Activated CD4-positive, CD25-positive, alpha-beta regulatory T cell (primary cell): ENCODE data around the gene ELMO2.
A peak's percentile ranks its signal among the peaks of the same experiment; 100 is the strongest.

ENCODE experiments used
- DNase-seq, 4 experiments: peaks; one replicate each; lab custom pipeline; 2025; lab: John Stamatoyannopoulos, UW

The ELMO2 gene, protein sequence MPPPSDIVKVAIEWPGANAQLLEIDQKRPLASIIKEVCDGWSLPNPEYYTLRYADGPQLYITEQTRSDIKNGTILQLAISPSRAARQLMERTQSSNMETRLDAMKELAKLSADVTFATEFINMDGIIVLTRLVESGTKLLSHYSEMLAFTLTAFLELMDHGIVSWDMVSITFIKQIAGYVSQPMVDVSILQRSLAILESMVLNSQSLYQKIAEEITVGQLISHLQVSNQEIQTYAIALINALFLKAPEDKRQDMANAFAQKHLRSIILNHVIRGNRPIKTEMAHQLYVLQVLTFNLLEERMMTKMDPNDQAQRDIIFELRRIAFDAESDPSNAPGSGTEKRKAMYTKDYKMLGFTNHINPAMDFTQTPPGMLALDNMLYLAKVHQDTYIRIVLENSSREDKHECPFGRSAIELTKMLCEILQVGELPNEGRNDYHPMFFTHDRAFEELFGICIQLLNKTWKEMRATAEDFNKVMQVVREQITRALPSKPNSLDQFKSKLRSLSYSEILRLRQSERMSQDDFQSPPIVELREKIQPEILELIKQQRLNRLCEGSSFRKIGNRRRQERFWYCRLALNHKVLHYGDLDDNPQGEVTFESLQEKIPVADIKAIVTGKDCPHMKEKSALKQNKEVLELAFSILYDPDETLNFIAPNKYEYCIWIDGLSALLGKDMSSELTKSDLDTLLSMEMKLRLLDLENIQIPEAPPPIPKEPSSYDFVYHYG

DNA sequence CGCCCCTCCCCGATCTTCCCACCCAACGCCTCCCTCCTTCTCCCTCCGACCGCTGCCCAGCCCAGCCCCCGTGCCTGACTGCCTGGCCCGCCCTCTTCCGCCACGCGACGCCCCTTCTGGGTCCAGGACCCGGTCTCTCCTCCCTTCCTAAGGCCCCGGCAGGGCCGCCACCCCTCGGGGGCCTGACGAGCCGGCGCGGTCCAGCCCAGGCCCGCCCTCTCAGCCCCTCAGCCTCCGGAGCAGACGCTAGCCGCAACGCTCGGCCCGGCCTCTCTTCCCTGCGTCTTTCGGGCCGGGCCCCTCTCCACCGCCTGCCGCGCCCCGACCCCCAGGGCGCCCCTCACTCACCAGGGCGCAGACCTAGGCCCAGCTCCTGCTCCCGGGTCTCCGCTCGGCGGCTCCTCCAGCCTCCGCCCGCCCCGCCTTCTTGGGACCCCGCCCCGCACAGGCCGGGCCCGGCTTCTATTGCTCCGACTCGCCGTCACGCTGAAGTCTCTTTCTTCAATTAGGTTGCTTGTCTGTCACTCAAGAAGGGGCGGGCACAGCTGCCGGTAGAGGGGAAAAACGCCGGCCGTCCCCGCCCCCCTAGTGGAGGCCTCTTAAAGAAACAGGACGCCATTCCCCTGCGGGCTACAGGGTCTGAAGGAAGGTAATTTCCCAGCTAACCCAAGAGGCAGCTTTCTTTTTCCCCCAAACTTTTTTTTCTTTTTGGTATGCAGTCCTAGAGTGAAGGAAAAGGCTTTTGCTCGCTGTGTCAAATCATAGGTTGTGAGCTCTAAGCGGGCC lies at the start of gene ELMO2:
Gene ELMO2, minus strand, starts transcription at position 416 of the 786 bp plus-strand sequence. CDS start 12,133 bp downstream, outside the sequence.
- DNase-seq = peak; percentile 88 to 93 (median 92)

DNA sequence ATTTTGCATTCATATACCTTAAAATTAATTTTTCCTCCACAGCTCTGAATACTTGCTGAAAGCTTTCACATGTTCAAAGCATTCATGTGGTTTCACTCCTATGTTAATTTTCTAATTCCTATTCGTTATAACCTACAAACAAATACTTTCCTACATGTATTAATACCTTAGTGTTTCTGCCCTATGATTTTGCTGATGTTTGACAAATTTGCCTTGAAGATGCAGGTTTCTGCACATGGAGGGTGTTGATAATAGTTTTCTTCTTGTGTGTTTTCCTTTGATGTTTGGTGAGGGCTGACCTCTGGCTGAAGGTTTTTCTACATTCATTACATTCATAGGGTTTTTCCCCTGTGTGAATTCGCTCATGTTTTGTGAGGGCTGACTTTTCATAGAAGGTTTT lies 49.3 kb upstream of the ELMO2 start:
- no peak for DNase-seq

DNA sequence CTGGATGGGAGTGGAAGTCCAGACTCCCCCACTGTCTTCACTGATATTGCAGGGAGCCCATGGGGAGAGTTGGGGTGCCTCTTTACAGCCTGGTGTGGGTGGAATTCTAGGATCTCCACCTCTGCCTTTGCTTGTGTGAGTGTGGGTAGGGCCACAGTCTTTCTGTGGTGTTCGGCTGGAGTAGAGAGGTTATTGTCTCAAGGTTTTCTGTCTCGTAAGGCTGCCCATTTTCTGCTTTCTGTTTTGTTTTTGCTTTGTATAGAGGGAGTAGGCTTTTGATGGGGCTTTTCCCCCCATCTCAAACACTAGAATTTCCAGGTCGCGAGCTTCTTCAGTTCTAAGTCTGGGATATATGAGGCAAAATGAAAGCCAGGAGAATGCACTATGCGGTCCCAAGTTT lies 40.4 kb upstream of the ELMO2 start:
- no peak for DNase-seq

DNA sequence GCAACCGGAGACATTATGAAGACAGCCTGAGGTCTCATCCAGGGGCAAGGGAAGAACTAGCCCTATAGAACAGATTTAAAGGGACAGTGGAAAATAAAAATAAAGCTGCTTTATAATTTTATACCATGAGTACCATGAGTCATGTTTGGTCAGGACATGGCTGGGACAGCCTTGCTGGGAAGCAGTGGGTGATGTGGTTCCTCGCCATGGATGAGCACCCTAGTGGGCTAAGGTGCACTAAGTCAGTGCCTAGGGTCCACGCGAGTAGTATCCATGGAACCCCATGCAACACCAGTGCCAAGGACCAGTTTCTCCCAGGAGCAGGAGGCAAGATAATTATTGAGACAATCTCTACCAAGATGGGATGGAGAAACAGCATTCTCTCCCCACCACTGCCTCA lies 33.4 kb upstream of the ELMO2 start:
- no peak for DNase-seq

DNA sequence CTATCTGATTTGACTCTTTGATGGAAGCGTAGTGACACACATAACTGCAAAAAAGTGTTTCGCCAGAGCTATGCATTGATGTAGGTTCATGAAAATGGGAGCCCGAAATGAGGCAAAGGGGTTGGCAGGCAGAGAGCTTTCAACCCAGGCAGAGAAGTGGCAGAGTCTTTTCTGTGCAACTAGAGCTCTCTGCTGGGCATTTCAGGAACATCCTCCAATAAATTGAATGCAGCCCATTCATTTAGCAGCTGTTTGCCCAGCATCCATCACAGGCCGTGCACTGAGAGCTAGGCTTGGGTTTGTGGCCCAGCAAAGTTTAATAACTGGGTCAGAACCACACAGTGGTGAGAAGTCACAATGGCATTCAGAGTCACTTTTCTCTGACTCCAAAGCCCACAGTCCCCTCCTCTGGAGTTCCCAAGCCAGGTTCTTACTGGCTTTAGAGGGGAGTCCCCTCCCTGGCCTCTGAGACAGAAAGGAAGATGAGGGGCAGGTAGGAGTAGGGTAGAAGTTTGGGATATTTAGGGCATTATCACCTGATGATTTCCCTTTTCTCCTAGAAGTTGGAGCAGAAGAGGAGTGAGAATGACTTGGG lies 31.8 kb upstream of the ELMO2 start:
- DNase-seq = no peak

DNA sequence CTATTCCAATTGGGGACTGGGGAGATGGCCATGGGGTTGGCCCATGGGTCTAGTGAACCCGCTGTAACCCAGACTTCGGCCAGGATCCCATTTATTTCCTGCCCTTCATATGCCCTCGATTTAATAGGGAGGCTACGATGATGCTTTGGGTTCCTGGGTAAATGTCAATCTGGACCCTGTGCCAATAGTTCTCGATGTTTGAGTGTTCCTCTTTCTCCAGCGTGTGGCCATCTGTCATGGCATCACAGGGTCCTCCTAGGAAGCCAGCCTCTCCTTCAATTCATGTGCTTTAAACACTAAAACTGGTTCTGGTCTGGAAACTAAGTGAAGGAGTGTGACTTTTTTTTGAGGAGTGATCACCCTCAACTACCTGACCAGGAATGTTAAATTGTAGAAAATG lies 28.7 kb upstream of the ELMO2 start:
- DNase-seq = no peak

DNA sequence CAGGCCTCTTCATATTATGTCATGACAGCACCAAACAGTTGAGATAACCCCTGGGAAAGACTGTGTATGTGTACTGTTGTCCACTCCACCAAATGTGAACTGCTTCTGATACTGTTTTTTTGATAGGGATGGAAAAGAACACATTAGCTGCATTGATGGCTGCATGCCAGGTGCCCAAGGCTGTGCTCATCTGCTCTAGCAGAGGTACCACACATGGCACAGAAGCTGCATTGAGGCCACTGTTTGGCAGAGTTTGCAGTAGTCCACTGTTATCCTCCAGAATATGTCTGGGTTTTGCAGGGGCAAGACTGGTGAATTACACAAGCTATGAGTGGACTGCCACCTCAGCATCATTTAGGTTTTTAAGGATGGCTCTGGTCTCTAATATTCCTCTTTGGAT lies 28.2 kb upstream of the ELMO2 start:
- DNase-seq = no peak

DNA sequence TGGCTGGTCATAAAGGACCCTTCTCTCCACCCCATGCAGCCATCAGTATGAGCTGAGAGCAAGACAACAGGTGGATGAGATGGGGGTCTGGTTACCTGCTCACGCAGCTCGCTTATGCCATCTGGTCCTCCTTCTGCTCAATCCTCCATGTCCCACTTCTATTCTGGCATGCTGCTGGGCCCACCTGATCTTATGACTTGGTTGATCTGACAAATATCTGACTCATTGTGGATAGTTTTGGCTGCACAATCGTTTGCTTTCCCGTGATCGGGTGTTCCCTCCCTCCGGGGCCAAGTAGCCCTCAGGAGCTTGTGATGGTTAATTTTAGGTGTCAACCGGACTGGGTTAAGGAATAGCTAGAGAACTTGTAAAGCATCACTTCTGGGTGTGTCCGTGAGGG lies 26.6 kb upstream of the ELMO2 start:
- no peak for DNase-seq

DNA sequence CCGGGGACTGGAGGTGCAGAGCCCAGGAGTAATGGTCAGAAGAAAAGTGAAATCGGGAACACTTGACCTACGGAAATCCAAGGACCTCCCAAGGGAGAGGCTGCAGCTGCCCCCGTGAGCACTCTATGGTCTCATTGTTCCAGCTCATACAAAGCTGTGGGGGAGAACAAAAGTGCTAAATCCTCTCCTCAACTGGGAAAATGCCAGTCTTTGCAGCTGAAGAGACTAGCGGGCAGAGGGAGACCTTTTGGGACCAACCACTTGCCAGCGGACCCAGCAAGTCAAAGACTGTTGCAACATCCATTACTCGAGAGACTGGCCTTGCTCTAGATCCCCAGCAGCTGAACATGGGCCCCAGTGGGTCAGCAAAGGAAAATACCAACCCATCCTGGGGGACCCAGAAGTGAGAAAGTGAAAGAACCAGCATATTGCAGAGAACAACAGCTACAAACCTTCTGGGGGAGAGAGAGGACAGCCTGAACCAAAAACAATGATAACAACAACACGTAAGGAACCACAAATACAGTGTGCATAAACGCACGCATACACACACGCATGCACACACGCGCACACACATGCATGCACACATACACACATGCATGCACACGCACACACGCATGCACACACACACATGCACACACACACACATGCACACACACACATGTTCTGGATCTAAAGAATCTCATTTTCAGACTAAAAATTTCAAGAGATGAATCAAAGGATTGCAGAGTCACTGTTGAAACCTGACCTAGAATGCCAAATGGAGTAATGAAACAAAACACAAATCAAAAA lies 24.7 kb upstream of the ELMO2 start:
- DNase-seq = no peak

DNA sequence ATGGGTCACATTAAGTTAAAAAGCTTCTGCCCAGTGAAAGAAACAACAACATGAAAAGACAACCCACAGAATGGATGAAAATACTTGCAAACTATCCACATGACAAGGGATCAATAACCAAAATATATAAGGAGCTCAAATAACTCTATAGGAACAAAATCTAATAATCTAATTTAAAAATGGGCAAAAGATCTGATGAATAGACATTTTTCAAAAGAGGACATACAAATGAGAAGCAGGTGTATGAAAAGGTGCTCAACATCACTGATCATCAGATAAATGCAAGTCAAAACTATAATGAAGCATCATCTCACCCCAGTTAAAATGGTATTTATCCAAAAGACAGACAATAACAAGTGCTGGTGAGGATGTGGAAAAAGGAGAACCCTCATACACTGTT lies 21.0 kb upstream of the ELMO2 start:
- no peak for DNase-seq

DNA sequence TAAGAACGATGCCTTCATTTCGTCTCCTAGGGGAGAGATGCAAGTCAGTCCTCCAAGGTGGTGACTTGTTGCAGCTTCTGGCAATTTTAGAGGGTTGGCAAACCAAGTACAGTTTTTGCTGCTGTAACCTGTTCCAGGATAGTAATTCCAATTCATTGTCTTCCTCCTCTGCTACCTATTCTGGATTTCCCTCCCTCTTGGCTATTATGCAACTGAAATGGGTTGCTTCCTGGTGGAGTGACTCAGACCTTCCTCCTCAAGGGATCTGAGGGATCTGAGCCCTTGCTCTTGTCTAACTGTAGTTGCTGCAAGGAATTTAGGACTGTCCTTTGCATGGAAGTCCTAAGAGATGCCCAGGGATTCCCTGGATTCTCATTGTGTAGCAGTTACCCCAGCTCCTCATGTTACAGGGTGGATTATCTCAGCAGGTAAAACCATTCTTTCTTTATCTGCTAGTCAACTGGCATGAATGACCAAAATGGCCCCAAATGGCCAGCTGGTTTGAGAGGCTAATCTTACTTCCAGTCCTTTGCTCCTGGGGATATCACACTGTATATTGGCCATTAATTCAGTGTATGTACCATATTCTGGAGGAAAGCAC lies 17.6 kb upstream of the ELMO2 start:
- no peak for DNase-seq

DNA sequence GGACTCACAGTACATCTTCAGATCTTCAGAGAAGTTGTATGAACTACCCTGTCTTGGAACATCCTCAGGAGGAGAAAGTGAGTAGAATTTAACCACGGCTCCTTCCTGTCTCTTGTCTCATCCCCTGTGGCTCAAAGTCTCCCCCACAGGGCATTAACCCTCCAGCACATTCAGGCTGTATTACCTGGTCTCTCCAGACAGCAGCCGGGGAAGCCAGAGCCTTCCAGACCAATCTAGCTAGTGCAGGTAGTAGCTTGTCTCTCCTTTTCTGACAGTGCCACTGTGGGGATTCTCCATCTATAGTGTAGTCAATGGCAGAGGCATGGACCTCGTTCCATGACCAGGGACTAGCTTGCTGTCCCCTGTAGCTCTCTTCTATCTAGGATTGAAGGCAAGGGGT lies 16.9 kb upstream of the ELMO2 start:
- no peak for DNase-seq

DNA sequence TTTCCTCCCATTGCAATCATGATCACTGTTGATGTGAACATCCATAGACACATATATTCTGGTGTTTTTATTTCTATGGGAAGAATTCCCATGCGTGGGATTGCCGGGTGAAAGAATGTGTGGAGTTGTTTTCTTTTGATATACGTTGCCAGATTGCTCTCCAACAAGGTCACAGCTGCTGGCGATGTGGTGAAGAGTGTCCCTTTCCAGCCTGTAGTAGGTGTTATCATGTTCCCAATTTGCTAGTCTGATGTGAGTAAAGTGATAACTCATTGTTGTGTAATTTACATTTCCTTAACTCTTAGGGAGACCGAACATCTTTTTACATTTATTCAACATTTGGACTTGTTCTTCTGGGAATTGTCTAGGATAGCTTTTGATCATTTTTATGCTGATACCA lies 14.5 kb upstream of the ELMO2 start:
- no peak for DNase-seq

DNA sequence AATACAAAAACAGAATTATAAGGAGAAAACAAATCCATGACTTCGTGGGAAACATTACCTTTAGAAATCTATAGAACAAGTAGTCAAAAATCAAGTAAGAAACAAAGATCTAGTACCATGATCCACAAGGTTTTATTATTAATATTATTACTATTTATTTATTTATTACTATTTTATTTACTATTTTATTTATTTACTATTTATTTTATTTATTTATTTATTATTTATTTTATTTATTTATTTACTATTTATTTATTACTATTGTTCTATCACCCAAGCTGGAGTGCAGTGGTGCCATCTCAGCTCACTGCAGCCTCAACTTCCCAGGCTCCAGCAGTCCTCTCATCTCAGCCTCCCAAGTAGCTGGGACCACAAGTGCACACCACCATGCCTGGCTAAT lies 13.5 kb upstream of the ELMO2 start:
- DNase-seq = no peak

DNA sequence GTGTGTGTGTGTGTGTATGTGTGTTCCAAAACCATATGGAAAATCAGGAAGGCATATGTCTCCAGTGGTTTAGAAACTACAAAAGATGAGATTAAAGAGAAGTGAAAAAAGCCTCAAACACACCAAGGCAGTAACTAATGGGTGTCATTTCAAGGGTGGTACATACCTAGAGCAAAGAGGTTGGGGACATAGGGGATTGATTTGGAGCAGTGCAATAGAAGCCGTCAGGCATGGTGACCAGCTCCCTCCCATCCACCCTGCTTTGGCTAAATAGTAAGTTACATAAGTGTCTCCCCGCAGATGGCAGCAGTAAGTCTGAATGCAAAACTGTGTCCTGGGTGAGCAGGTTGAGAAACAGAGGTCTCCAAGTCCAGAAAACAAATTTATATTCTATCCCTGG lies 10.4 kb upstream of the ELMO2 start:
- no peak for DNase-seq

DNA sequence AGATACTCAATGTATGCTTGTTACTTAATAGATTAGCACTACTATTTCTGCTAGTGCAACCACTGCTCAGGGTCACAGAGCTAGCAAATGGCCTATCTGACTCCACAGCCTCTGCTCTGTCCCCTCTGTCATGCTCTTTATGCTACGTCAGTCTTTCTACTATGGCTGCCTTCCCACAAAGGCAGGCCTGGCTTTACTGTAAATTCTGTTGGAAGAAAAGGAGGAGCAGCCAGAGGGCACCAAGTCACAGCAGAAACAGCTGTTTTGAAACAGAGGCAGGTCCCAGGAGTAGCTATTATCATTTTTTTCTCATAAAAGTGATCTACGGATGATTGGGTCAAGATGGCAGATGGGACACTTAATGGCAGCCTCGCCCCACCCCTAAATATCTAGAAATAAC lies 10.0 kb upstream of the ELMO2 start:
- DNase-seq = no peak

DNA sequence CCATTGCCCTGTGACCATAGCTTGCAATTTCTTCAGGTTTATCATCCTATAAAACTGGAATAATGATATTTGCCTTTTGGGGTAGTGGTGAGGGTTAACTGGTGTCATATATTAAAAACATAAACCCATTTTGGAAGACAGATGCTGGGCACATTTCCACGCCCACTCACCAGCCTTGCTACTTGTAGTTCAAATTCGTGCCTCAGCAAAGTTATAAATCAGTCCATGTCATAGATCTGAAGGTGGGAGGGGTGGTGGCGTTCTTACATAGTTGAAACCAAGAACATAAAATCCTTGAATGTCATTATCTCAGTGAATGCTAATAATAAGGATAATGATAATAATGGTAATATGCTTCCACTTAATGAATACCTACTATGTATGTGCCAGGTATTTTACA lies 9.4 kb upstream of the ELMO2 start:
- no peak for DNase-seq

DNA sequence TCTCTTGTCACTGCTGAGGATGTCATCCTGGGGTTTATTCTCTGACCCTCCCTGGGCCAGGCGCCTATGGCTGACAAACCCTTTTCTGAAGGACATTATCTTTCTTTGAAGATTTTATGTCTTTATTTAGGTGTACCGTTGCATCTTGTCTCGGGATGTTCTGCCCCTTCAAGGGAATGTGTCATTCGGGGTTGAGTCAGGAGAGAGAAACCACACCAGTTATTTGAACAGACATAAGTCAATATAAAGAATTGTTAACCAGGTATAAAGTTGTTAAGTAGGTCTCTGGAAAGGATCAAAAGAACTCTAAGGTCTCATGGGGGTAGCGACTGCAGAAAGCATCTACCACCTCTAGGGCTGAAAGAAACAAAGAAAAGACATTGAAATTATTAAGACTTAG lies 8.2 kb upstream of the ELMO2 start:
- DNase-seq = no peak

DNA sequence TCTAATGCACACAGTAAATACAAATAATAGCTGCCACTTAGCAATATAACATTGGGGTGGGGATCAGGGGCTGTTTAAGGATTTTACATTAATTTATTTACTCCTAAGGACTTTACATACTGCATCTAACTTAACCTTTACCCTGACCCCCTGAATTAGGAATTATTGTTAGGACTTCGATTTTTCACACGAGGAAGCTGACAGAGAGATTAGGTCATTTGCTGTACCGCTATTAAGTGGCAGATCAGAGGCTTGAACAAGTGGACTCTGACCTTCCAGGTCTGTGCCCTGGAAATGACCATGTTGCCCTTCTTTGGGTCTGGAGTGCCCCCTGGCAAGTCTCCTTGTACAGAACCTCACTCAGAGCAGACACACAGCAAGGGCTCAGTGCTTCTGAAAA lies 5.2 kb upstream of the ELMO2 start:
- no peak for DNase-seq

DNA sequence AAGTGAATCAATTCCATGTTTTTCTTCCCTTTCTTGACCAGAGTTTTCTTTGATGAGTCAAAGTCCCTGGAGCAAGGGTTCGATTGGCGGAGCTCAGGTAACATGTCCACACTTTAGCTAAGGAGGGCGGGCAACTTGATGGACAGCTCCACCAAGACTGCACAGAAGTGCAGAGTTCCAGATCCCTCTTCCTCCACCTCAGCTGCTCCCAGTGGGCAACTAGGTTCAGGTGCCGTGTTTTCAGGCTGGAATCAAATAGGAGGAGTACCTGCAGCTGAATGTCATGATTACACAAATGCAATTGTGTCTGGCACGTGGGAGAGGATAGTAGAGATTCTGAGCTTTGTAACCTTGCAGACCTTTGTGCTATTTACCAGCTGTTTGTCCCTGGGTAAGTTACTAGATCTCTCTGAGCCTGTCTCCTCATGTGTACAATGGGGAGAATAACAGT lies 1.9 kb upstream of the ELMO2 start:
- DNase-seq = no peak

DNA sequence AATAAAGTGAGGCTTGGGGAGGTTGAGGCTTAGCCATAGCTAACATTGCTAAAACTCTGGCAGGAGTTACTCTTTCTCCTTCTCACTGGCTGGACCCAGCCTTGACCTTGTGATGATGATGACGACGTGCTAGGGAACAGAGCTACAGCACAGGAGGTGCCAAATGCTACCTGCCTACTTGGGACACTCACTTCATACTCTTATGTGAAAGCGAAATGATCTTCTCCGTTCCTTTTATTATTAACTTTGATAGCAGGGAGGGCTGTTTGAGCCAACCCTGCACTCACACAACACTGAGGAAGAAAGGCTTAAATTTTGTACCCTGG lies 1.2 kb upstream of the ELMO2 start:
- DNase-seq = no peak
